Colonic mucosa (tissue), 4 donors: ENCODE data around the gene IFNAR2. TPM values are rescaled to one million over a fixed set of nuclear protein-coding genes. Genes with fewer than 3 reads are reported as not detected.

Experiments
- DNase-seq: peaks from one replicate; pipeline ENCODE4 v3.0.0-alpha.2; 2020
- H3K27ac ChIP-seq: fragments of 200-600 bp; one replicate; pipeline ENCODE4 v1.8.0; 2021
- H3K27me3 ChIP-seq: fragments of 200-600 bp; one replicate; pipeline ENCODE4 v1.8.0; 2021
- H3K36me3 ChIP-seq: fragments of 200-600 bp; one replicate; pipeline ENCODE4 v1.8.0; 2021
- H3K4me1 ChIP-seq: fragments of 200-600 bp; one replicate; pipeline ENCODE4 v1.8.0; 2021; ENCODE audit warnings: mild to moderate bottlenecking
- H3K4me3 ChIP-seq: fragments of 200-600 bp; one replicate; pipeline ENCODE4 v1.8.0; 2021
- H3K9ac ChIP-seq, 2 donors: one replicate each; pipeline ENCODE4 v1.7.0; 2013; ENCODE audit warnings: control low read depth in 2 of 2, low read depth in 2 of 2, low read length in 2 of 2
- H3K9me3 ChIP-seq: fragments of 200-600 bp; one replicate; pipeline ENCODE4 v1.8.0; 2021
- intact Hi-C: fragments of 100-400 bp; cut with DNase I; formaldehyde crosslinking; loops from one replicate; pipeline ENCODE4 v1.14.1; 2022
- total RNA-seq, 2 donors: library from RNA; stranded (reverse); fragmentation: NEBNext Ultra II Directional in 1 of 2; extraction: Animal tissue kit (Norgen Biotek cat#: 25700) in 1 of 2; gene quantifications; one replicate each; pipeline ENCODE4 v1.2.1, GENCODE V29; 2021
- TF ChIP-seq, protein P1 (sequence below): fragments of 200-600 bp; IDR thresholded peaks from one replicate; pipeline ENCODE4 v1.8.0; 2022; ENCODE audit warnings: antibody characterized with exemption, mild to moderate bottlenecking
- donor health status: healthy.
- donor health status: DM: no; HTN: no; CAD: no.
- donor health status: DM: no; HTN: no; CAD: no.

The IFNAR2 gene
- total RNA-seq, 2 donors from 2014 or later = 7.0 to 19.5 TPM

DNA sequence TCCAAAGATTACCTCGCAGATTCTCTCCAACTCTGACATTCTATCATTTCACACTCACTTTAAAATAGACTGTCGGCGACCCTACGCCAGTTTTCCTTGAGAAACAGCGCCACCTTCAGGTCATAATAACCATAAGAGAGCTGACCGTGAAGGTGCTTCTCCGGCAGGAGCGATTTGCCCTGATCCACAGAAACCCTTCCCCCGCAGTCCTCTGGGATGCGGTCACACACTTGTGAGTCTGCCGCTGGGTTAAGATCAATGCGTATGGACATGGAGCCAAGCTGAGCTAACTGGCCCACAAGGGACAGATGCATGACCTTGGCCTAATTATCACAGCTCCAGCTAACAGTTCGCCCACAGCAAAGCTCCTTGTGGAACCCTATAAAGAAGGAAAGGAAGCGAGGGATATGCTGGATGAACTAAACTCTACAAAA, 32.8 kb upstream of the IFNAR2 start:
- no peak overlapping the region for H3K9ac ChIP-seq
- DNase-seq = peak; percentile 60
- no peak overlapping the region for H3K27ac ChIP-seq
- intact Hi-C loops = loop anchor here (5.0 kb wide), 3 partner anchors 70 to 365 kb away; partner anchors contain the start of gene IL10RB
- no peaks in the 10 kb centered on the region for H3K36me3 ChIP-seq
- no peaks in the 10 kb centered on the region for H3K9me3 ChIP-seq
- TF ChIP-seq, protein P1, sequence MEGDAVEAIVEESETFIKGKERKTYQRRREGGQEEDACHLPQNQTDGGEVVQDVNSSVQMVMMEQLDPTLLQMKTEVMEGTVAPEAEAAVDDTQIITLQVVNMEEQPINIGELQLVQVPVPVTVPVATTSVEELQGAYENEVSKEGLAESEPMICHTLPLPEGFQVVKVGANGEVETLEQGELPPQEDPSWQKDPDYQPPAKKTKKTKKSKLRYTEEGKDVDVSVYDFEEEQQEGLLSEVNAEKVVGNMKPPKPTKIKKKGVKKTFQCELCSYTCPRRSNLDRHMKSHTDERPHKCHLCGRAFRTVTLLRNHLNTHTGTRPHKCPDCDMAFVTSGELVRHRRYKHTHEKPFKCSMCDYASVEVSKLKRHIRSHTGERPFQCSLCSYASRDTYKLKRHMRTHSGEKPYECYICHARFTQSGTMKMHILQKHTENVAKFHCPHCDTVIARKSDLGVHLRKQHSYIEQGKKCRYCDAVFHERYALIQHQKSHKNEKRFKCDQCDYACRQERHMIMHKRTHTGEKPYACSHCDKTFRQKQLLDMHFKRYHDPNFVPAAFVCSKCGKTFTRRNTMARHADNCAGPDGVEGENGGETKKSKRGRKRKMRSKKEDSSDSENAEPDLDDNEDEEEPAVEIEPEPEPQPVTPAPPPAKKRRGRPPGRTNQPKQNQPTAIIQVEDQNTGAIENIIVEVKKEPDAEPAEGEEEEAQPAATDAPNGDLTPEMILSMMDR = peak; percentile 79
- H3K4me3 ChIP-seq = no peak overlapping the region
- peaks cover 6% of the 10 kb centered on the region for H3K4me1 ChIP-seq
- H3K27me3 ChIP-seq = no peaks in the 10 kb centered on the region

DNA sequence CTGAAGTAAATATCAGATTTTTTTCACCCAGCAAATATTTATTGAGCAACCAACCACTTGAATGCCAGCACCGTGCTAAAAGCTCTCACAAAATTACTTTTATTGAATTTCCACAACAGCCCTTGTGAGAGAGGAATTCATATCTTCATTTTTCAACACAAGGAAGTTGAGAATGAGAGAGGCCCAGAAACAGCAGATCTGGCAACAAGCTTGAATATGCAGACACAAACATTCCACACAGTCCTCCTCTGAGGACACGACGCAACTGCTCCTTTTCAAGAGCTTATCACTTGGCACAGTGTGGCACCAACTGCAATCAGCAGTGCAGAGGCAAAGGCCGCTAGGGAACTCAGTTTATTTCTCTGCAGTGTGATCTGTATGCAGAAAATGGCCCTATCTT, 32.2 kb upstream of the IFNAR2 start:
- Histone ChIP-seq H3K4me1 (peaks cover 6% of the 10 kb centered on the region), H3K9ac (no peak overlapping the region), H3K4me3 (no peak overlapping the region), H3K9me3 (no peaks in the 10 kb centered on the region), H3K36me3 (no peaks in the 10 kb centered on the region), H3K27me3 (no peaks in the 10 kb centered on the region), H3K27ac (no peak overlapping the region)
- no peak for DNase-seq
- intact Hi-C loops = loop anchor here (5.0 kb wide), 3 partner anchors 70 to 365 kb away; partner anchors contain the start of gene IL10RB
- TF ChIP-seq, protein P1 = no peak

DNA sequence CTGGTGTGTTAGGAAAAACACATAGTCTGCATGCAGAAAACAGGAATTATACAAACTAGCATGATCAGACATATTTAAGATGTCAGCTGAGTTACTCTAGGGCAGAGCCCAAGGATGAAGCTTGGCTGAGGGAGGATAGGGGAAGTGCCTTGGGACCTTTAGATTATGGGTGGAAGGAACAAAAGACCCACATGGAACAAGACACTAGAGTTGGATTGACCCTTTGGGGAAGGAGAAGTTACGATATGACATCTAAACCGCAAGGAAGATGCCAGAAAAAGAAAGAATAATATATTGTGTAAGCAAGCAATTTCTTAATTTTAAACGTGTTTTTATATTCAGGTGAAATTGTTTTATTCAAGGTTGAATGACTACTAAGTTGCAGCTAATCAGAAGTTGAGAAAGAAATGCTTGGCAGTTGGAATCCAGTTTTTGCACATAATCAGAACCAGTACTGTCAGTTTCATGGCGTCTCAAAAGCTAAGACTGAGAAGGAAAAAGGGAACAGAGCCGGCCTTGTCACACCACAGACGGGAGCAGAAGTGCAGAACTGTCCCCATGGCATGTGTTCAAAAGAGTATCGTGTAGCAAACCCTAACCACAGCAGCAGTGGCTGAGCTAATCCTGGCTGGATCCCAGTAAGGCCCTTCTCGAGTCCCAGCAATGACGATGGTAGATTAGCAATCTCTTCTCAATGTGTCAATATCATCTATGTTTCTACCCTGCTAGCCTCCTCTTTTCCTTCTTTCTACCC, 31.2 kb upstream of the IFNAR2 start:
- no peak overlapping the region for H3K4me3 ChIP-seq
- H3K36me3 ChIP-seq = no peaks in the 10 kb centered on the region
- no peaks in the 10 kb centered on the region for H3K27me3 ChIP-seq
- intact Hi-C loops = loop anchor here (5.0 kb wide), 3 partner anchors 69 to 366 kb away; partner anchors contain the start of gene IL10RB
- peaks cover 10% of the 10 kb centered on the region for H3K4me1 ChIP-seq
- H3K27ac ChIP-seq = no peak overlapping the region
- no peak overlapping the region for H3K9ac ChIP-seq
- no peak for DNase-seq
- no peaks in the 10 kb centered on the region for H3K9me3 ChIP-seq
- TF ChIP-seq, protein P1 = no peak

DNA sequence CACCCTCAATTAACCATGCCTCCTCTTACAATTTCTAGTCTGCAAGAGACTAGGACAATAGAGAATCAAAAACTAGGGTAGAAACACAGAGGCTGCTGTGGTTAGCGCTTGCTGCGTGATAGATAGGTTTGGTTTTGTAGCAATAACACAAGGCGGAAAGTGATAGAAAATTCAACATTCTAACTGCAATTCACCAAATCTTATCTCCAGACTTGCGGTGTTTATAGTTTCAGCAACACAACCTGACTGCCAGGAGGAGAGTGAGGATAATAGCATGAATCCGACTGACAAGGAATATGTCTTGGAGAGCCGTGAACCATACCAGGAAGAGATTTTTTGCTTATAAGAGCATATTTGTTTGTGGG, 30.7 kb upstream of the IFNAR2 start:
- Histone ChIP-seq H3K27me3 (no peaks in the 10 kb centered on the region), H3K4me3 (no peak overlapping the region), H3K4me1 (peaks cover 10% of the 10 kb centered on the region), H3K27ac (no peak overlapping the region), H3K9ac (no peak overlapping the region), H3K9me3 (no peaks in the 10 kb centered on the region), H3K36me3 (no peaks in the 10 kb centered on the region)
- DNase-seq = no peak
- TF ChIP-seq, protein P1 = no peak
- intact Hi-C loops = loop anchor here (5.0 kb wide), 3 partner anchors 68 to 367 kb away; partner anchors contain the start of gene IL10RB

DNA sequence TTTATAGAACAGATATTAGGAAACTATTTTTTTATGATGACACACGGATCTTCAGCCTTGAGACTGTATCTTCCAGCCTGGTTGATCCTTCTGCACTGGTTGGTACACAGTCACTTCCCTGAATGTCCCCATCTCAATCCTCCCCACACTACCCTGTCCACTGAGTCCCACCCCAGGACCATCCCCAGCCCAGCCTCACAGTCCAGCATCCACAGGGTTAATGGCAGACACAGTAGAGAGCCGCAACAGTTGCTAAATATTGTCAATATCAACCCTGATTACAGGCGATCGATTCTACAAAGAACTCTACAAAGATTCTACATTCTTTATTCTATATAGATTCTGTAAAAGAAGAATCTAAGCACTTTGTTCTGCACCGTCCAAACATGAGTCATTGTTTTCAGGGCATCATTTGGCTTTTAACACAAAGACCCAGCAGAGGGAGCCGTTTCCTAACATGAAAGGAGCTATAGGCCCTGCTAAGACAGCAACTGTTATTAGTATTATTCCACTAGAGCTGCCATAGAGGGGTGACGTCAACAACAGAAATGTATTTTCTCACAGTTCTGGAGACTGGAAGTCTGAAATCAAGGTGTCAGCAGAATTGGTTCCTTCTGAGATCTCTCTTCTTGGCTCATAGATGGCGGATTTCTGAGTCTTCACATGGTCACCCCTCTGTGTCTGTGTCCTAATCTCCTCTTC, 30.1 kb upstream of the IFNAR2 start:
- intact Hi-C loops = loop anchor here (2.0 to 5.0 kb wide), 5 partner anchors 68 to 367 kb away; partner anchors contain the start of gene IL10RB

More for the DNA sequence above, 30.1 kb upstream of the IFNAR2 start:
- no peak overlapping the region for H3K27ac ChIP-seq
- H3K9me3 ChIP-seq = no peaks in the 10 kb centered on the region
- H3K9ac ChIP-seq = no peak overlapping the region
- H3K27me3 ChIP-seq = no peaks in the 10 kb centered on the region
- H3K4me1 ChIP-seq = peaks cover 11% of the 10 kb centered on the region
- H3K4me3 ChIP-seq = no peak overlapping the region
- TF ChIP-seq, protein P1 = peak; percentile 68
- DNase-seq = peak; percentile 90
- no peaks in the 10 kb centered on the region for H3K36me3 ChIP-seq
